T-helper 2 cell treated with Interferon-gamma antibody and Interleukin-4, amounts not matched to agents 100 ng/mL and 5 ng/mL, for 36 hours (primary cell): Measurements from ENCODE around the gene COL23A1. TPM values are rescaled to one million over a fixed set of nuclear protein-coding genes. Genes with fewer than 3 reads are reported as not detected.

ENCODE experiments used
- intact Hi-C: fragments of 100-400 bp; cut with micrococcal nuclease; formaldehyde crosslinking; loops from one replicate; pipeline ENCODE4 v1.15.1; 2023
- total RNA-seq: library from RNA; stranded (reverse); gene quantifications from 2 replicates; pipeline ENCODE4 v1.2.3, GENCODE V29; 2022

The COL23A1 gene
- total RNA-seq, 1 donor from 2014 or later: 0.09 TPM

DNA sequence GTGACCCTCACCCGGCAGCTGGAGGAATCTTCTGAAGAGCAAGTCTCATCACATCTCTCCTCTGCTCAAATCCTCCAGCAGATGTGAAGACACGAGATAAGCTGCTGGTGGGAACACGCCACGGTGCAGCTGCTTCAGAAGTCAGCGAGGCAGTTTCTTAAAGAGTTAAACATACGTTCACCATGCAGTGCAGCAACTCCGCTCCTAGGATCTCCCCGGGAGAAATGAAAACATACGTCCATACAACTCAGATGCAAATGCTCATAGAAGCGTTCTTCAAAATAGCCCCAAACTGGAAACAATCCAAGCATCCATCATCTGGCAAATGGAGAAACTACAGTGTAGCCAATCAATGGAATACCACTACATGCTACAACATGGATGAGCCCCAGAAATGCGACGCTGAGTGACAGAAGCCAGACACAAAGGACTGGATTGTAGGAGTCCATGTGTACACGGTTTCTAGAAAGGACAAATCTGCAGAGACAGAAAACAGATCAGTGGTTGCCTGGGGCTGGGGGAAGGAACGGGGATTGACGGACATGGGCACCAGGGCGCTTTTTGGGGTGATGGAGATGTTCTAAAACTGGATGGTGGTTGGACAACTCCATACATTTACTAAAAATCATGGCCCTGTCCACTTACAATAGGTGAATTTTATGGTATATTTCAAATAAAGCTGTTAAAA, 150.6 kb downstream of the COL23A1 start:
- intact Hi-C loops: no loop called here

DNA sequence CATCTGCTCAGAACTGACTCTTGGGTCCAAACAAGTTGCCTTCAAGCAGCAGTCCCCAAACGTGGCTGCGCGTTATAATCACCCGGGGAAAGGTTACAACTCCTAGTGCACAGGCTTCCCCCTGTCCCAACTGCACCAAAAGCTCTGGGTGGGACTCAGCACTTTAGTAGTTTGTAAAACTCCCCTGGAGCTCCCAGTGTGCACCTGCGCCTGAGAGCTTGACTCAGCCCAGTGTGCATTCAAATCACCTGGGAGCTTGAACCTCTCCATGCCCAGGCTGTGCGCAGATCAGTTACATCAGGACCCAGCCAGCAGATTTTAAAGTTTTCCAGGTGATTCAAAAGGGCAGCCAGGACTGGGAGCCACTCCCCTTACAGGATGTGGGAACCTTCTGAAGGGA, 151.4 kb downstream of the COL23A1 start:
- intact Hi-C loops: no loop called here

DNA sequence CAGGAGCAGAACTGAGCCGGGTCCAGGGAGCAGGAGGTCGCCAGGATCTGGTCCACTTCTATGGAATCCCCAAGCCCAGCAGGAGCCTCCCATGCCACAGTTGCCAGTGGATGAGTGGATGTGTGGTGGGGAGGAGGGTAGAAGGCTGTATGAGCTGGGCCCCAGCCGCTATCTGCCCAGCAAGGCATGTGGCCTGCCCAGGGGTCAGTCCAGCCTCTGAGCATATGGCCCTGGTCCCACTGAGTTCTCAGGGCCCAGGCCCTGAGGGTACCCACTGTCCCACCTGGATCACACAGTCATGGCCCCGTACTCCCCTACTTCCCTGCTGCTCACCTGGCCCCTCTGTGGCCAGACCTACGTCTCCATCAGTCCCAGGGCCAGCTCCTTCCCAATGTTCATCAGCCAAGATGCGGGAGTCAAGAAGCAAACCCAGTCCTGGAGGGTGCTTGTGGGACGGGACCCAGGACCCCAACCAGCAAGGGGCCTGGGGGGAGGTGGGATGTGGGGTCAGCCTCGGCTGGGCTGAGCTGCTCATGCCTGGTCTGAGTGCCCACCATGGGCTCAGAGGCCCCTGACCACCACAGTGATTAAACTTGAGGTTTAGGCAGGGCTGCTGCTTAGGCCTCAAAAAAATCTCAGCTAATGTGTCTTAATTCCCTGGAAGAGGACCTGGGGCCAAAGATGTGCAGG, 152.7 kb downstream of the COL23A1 start:
- intact Hi-C loops: no loop called here

DNA sequence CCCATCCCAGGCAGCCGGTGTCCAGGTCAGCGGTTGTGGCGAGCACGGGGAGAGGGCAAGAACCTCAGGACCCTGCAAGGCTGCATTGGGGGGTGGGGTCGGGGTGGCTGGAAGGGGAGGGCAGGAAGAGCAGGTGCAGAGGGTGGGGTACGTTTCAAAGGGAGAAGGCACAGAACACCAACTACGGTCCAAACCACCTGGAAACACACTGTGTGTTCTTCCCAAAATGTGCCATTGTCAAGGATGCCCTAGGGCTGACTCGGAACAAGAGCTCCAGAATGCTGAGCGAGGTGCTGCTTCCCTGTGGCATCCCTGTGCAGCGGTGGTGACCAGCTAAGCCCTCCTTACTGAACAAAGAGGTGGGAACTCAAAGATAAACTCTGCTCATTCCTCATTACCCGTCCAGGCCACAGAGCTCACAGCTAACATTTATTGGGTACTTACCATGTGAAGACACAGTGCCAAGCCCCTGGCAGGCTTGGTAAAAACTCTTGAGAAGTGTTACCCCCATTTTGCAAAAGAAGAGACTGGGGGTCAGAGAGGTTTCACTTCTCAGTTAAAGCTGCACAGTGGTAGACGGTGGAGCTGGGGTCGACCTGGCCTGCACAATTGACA, 153.8 kb downstream of the COL23A1 start:
- intact Hi-C loops: no loop called here

DNA sequence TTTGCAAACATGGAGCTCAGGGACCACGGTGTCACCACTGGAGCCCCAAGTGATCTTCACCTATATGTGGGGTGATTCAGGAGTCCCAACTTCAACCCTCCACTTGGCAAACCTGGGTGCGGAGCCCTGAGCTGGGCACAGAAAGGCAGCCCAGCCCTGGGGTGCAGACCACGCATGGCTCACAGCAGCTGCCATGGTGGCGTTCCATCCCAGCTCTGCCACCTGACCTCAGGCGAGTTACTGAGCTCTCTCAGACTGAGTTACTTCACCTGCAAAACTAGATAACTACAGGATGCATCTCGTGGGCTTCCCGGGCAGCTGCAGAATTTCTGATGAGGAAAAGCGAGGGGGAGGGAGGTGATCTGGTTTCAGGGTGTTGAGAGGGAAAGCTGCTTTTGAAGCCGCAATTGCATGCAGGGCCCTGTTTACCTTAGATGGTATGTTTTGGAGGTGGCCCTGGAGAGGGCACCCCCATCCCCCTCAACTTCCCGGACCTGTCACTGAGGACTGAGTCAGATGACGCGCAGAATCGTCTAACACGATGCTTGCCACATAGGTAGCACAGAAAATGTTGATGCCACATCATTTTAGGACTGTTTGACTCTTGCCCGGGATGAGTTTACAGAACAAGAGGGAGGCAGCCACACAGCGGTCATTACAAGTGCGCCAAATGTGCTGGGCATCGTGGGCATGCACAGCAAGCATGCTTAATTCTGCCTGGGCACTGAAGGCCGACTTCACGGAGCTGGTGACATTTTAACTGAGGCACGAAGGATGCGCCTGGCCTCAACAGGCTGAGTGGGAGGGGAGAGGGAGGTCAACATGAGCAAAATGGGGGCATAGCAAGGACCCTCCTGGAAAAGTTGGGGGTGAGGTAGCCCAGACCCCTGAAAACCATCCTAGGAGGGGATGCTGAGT, 154.6 kb downstream of the COL23A1 start:
- intact Hi-C loops: no loop called here

DNA sequence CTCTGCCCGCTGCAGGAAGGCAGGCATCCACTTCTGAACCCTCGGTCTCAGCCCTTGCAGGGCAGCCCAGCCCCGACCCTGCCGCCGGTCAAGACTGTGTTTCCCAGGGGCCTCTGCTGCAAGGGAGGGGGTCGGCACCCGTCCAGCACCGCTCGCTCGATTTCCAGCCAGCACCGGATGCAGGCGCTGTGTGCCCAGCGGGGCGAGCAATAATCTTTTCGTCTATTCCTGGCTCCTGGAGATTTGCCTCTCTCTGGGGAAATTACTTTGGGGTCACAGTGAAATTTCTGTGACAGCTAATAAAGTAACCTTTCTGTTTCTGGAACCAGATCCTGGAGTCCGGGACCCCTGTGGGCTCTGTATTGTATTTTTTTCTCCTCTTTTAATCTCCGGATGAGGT, 155.3 kb downstream of the COL23A1 start:
- intact Hi-C loops: no loop called here

DNA sequence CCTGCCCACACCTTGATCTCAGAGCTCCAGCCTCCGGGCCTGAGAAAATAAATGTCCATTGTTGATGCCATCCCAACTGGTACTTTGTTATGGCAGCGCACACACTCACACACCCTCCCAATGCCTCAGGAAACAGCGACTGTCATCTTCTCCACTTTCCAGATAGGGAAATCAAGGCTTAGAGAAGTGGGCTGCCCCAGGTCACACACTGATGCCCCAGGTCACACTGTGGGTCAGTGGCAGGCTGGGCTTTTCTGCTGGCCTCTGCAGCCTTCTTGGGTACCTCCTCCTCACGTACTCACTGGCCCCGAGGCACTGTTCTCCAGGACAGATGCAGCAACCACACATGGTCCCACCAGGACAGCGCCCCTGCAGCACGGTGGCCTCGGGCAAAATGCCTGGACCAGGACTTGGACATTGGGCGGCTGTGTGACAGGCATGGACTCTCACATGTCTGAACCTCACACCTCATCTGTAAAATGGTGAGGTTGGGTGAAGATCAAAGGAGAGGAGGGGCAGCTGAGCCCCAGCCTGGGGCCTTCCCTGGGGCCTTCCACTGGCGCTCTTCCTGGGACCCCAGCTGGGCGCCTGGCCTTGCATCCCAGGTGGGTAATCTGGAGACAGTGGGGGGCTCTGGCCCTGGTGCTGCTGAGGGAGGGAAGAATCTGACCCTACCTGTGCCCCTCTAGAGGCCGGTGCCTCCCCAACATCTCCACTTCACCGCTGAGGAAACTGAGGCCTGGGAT, 156.0 kb downstream of the COL23A1 start:
- intact Hi-C loops: no loop called here

DNA sequence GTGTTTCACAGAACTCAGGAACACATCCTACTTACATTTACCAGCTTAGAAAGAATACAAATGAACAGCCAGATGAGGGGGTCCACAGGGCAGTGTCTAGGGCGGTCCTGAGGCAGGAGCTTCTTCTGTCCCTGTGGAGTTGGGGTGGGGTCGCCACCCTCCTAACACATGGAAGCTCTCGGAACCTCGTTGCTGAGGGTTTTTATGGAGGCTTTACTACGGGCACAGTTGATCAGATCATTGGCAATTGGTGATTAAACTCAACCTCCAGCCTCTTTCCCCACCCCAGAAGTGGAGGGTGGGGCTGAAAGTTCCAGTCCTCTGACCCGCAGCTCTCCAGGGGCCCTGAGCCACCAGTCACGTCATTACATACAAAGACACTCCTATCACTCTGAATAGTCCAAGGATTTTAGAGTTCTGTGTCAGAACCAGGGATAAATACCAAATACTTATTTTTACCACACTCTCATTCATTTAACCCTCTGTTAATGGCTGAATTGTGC, 156.9 kb downstream of the COL23A1 start:
- intact Hi-C loops: no loop called here

DNA sequence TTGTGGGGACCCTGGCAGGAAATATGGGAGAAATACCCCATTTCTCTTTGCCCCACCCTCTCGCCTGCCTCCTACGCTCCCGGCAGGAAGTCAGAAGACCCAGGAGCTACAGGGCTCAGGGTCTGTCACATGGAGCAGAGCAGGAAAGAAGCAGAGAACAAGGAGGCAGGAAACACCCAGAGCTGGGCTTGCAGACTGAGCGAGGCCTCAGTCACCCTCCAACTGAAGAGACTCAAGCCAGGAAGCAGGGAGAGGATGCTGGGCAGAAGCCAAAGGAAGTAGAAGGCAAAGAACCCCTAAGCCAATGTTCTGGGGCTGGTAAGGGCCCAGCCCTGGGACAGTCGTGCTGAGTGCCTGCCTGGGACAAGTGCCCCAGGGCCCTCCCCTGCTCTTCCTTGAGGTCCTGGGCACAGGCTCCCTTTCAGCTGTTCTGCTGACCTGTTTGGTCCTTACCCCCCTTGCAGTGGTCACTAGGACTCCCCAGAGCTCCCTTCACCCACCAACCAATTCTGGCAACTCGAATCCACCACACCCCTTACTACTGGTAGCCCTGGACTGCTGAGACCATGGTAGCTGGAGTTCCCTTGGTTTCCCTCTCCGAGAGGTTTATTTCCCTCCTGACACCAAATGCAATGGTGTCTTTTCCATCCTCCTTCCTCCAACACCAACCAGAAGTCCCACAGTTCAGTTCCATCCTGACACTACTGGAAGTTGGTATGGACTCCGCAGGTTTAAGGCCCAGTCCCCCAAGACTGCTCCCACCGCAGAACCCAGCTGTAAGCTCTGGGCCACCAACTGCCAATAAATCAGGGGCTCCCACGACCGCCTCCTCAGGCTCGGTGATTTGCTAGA, 157.5 kb downstream of the COL23A1 start:
- intact Hi-C loops: no loop called here

DNA sequence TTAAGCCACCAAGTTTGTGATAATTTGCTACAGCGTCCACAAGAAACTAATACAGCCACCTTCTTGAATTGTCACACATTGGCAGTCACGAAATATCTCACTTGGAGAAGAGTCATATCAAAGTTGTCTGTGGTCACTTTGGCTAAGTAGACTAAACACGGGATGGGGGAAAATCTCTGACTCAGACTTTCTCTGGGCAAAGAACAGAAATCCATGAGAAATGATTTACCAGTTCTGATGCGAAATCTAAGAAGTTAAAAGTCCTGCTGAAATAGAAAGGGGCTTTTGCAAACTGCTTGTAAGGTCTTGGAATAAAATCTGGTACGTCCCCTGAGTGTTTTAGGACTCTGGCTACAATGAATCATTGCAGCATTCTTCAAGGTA, 158.4 kb downstream of the COL23A1 start:
- intact Hi-C loops: no loop called here

DNA sequence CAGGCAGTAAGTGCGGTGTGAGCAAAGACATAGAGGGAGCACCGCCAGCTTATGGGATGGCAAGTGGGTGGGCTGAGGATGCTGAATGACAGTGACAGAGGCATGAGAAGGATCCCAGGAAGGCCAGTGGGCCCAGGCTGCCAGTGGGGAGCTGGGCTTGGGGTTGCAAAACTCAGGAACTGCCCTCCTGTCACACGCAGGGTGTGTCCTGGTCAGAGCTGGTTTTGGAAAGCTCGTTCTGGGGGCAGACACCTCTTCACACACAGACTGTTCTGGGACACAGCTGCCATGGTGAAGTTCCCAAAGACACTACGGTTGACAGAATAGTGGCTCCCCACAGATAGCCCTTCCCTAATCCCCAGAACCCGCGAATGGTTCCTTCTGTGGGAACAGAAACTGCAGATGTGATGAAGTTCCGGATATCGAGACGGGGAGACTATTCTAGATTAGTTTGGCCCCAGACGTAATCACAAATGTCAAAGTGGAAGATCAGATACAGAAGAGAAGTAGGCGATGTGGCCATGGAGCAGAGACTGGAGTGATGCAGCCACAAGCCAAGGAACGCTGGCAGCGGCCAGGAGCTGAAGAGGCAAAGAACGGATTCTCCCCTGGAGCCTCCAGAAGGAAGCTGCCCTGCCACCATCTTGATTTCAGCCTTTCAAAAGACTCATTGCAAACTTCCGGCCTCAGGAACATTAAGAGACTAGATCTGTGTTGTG, 159.0 kb downstream of the COL23A1 start:
- intact Hi-C loops: no loop called here

DNA sequence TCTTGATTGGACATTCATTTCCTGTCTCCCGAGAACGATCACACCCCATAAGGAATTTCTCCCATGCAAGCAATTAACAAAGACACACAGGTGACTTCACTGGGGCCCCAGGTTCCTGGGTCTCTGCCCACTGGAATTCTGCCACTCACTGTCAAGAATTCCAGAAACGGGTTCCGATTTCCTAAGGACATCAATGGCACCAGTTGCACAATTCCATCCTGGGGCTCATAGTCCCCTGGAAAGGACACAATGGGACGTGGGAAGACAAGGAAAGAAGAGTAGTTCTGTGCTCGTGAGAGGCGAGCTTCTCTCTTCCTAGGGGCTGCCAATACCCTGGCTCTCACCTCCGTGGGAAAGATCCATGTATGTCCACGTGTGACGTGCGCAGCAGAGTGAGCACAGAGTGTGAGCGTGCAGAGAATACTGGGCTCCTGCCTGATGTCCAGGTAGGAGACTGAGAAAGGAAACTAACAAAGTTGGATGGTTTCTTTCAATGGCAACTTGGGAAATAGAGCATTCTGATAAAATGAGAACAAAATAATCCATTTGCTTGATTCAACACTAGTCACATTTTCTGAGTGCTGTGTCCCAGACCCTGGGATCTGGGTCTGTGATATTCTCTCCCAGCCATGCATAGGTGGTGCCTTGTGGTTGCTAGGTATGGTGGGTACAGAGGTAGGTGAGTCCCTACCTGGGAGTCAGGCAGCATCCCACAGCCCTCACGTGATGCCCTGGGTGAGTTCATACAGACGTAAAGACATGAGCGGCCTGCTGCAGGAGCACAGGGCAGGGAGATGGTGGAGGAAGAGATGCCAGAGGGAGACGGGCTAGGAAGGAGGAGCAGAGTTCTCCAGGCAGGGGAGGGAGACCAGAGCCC, 159.8 kb downstream of the COL23A1 start:
- intact Hi-C loops: no loop called here

DNA sequence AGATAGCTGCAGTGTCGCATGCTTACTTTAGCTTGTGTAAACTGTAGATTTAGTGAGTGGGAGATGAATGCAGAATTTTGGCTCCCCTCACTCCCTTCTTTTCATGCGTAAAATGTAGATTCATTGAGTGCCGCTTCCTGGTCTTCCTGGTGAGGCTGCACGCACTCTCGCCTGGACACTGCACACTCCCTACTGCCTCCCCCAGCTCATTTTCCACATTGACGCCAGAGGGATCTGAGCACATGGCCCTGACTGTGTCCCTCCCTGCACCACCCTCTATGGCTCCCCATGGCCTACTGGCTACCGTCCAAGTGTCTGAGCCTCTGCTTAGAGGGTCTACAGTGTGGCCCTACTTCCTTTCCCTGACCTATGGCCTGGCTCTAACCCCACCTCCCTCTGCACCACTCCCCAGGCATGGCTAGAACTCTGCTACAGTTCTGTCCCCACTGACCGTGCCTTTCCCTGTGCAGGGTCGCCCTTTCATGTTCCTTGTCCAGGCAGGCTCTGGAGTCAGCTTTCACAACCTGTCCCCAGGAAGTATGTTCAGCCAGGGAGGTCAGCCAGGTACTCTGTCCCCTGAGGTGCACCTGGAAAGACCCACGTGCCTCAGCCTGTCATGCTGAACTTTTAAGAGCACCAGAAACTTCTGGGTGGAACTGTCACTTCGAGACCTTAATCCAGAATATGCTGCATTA, 160.6 kb downstream of the COL23A1 start:
- intact Hi-C loops: no loop called here

DNA sequence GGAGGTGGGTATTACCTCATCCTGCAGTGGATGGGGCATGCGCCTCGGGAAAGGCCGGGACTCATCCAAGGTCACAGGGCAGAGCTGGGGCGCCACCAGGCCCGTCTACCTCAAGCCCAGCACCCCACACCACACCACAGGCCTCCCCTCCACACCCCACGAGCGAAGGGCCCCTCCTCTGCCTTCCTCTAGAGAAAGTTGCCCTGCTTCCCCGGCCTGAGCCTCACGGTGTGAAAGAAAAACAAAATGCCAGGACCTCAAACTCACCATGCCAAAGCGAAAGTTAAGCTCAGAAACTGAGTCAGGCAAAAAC, 161.1 kb downstream of the COL23A1 start:
- intact Hi-C loops: no loop called here

DNA sequence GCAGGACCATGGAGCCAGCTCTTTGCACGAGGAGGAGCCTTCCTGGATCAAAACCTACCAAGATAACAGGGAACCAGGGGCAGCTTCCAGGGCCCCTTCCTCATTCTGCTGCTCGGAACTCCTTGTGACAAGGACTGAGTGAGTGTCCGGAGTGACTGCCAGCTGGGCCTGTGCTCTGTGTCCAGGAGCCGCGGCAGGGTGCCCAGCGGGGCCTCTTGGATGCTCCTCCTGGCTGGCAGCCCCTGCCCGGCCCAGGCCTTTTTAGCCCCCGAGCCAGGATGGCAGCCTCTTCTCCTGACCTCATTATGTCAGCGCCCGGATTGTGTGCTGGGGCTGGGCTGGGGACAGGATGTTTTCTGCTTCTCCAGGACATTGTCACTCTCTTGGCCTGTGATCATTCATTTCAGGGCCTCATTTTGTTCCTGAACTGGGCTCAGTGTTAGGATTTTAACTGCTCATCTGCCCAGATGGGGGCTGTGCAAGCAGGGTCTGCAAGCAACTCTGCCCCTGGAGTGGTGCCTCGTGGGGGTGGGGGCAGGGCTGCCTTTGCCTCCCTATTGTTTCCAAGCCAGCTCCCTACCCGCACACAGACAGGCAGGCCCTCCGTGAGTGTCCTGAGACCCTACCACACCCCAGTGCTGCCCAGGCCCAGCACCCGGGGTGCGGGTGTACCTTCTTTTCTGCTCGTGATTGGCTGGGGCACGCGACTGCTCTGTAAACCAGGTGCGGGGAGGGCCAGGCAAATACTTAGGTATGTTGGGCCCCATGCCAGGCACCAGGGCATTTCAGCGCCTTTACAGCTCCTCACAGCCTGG, 161.6 kb downstream of the COL23A1 start:
- intact Hi-C loops: no loop called here

DNA sequence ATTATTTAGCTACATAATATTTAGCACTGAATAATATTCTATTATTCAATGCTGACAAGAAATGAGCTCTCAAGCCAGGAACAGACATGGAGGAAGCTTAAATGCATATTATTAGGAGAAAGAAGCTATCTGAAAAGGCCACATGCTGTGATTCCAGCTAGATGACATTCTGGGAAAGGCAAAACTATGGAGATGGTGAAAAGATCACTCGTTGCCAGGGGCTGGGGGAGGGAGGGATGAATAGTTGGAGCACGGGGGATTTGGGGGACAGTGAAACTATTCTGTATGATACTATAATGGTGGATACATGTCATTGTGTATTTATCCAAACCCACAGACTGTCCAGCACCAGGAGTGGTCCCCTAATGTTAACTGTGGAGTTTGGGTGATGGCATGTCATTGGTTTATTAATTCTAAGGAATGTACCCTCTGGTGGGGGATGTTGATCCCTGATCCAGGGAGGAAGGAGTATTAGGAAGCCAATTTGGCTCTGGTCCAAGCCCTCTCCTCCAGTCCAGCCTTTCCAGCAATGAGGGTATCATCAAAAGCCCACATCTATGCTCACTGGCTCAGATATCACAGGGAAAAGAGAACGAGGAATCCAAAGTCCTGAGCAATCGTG, 162.5 kb downstream of the COL23A1 start:
- intact Hi-C loops: no loop called here
